ENCODE measurements around the gene DENND4B. TPM values are rescaled to one million over a fixed set of nuclear protein-coding genes. Genes with fewer than 3 reads are reported as not detected.

The DENND4B gene
- total RNA-seq, 4 donors from 2014 or later, result 19.2 to 30.4 (median 26.2) TPM

DNA sequence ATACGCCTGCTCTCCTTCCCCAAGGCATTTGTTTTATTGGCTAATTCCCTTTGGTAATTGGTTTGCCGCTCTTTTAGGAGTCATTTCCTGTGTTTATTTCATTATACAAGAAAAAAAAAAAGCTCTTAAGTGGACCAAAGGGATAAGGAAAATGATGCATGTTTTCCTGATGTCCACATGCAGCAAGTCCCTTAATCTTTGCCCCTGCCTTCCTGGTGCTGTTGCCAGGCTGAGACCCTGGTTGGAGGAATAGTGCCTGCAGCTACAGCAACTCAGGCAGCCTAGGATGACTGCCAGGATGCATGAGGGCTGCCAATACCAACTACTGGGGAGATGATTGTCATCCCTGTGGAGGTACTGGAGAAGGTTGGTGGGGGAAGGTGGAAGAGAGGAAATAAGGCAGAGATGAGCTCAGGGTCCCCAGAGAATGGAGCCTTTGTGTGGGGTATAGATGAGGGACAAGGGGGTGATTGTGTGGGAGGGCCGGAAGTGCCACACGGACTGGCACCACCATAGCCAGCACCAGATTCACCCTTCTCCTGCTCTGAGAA lies 17.7 kb downstream of the DENND4B start:
- Histone ChIP-seq H3K27ac (replicated peaks in 1 of 4) (peak overlapping the region in 3 of 4 donors; percentile 25 to 59 (median 44)), H3K4me1 (peaks cover 5 to 14% (median 7%) of the 10 kb centered on the region in 4 donors), H3K9me3 (no peaks in the 10 kb centered on the region), H3K27me3 (no peaks in the 10 kb centered on the region), H3K4me3 (no peak overlapping the region), H3K36me3 (peaks cover 21 to 51% (median 42%) of the 10 kb centered on the region in 4 donors)
- no peak for DNase-seq (ENCODE audit: extremely low spot score)
- intact Hi-C loops (cut with DNase I), result no loop called here
- TF ChIP-seq POLR2A (IDR thresholded peaks at IDR 0.05; ENCODE audit: low read depth), result no peak
- TF ChIP-seq POLR2AphosphoS5 (IDR thresholded peaks at IDR 0.05), result no peak
- TF ChIP-seq, protein P1, sequence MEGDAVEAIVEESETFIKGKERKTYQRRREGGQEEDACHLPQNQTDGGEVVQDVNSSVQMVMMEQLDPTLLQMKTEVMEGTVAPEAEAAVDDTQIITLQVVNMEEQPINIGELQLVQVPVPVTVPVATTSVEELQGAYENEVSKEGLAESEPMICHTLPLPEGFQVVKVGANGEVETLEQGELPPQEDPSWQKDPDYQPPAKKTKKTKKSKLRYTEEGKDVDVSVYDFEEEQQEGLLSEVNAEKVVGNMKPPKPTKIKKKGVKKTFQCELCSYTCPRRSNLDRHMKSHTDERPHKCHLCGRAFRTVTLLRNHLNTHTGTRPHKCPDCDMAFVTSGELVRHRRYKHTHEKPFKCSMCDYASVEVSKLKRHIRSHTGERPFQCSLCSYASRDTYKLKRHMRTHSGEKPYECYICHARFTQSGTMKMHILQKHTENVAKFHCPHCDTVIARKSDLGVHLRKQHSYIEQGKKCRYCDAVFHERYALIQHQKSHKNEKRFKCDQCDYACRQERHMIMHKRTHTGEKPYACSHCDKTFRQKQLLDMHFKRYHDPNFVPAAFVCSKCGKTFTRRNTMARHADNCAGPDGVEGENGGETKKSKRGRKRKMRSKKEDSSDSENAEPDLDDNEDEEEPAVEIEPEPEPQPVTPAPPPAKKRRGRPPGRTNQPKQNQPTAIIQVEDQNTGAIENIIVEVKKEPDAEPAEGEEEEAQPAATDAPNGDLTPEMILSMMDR (IDR thresholded peaks at IDR 0.05), result no peak
- TF ChIP-seq EP300 (IDR thresholded peaks at IDR 0.05), result no peak
- 68% methylated on average over 4 of the region's 4 CpGs for WGBS

DNA sequence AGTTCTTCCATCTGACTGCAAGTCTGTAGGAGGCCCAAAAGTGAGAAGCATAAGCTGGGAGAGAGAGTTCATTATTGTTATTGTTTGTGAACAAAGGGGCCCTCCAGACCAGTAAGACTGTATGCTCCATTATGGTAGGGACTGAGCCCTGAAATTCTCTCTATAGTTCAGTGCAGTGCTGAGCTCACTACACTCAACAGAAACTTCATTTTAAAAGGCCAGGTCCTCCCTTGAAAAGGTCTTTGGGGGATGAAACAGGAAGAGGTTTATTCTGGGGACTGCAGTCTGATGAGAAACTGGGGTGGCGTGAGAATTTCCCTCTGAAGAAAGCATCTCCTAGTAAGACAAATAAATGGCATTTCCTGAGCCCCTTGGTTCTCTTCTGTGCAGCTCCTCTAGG lies 18.3 kb downstream of the DENND4B start:
- TF ChIP-seq POLR2A (IDR thresholded peaks at IDR 0.05; ENCODE audit: low read depth) (no peak), EP300 (IDR thresholded peaks at IDR 0.05) (no peak), POLR2AphosphoS5 (IDR thresholded peaks at IDR 0.05) (no peak)
- TF ChIP-seq, protein P1 (IDR thresholded peaks at IDR 0.05), result no peak
- H3K4me3 ChIP-seq, result no peak overlapping the region

DNA sequence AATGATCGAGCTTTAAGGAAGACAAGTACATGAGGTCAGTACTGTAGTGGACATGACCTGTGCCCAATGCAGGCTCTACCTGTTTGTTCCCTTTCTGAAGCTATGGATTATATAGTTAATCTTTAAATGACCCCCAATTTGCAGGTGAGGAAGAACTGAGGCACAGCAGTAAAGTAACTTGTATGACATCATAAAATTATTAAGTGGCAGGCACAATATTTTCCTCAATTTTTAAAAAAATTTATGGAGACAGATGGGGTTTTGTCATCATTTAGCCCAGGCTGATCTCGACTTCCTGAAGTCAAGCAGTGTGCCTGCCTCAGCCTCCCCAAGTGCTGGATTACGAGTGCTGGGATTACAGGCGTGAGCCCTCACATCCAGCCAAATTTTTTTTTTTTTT lies 20.1 kb downstream of the DENND4B start:
- no peak for DNase-seq (ENCODE audit: extremely low spot score)
- no peaks in the 10 kb centered on the region for H3K9me3 ChIP-seq
- H3K4me1 ChIP-seq, result peaks cover 14 to 18% (median 17%) of the 10 kb centered on the region in 4 donors
- intact Hi-C loops (cut with DNase I), result no loop called here
- no peaks in the 10 kb centered on the region for H3K27me3 ChIP-seq
- H3K36me3 ChIP-seq, result peaks cover 6 to 26% (median 19%) of the 10 kb centered on the region in 4 donors
- WGBS, result 77% methylated on average over 4 of the region's 4 CpGs
- TF ChIP-seq POLR2AphosphoS5 (IDR thresholded peaks at IDR 0.05) (no peak), POLR2A (IDR thresholded peaks at IDR 0.05; ENCODE audit: low read depth) (no peak), EP300 (IDR thresholded peaks at IDR 0.05) (no peak)
- TF ChIP-seq, protein P1 (IDR thresholded peaks at IDR 0.05), result no peak
- no peak overlapping the region for H3K27ac ChIP-seq (replicated peaks in 1 of 4)
- no peak overlapping the region for H3K4me3 ChIP-seq

More for the DNA sequence above, 18.3 kb downstream of the DENND4B start:
- intact Hi-C loops (cut with DNase I), result no loop called here
- peaks cover 9 to 15% (median 12%) of the 10 kb centered on the region in 4 donors for H3K4me1 ChIP-seq
- H3K27ac ChIP-seq (replicated peaks in 1 of 4), result peak overlapping the region in 3 of 4 donors; percentile 25 to 59 (median 44)
- H3K9me3 ChIP-seq, result no peaks in the 10 kb centered on the region
- DNase-seq (ENCODE audit: extremely low spot score), result no peak
- 81% methylated on average over 1 of the region's 1 CpG for WGBS
- no peaks in the 10 kb centered on the region for H3K27me3 ChIP-seq
- peaks cover 16 to 44% (median 36%) of the 10 kb centered on the region in 4 donors for H3K36me3 ChIP-seq

DNA sequence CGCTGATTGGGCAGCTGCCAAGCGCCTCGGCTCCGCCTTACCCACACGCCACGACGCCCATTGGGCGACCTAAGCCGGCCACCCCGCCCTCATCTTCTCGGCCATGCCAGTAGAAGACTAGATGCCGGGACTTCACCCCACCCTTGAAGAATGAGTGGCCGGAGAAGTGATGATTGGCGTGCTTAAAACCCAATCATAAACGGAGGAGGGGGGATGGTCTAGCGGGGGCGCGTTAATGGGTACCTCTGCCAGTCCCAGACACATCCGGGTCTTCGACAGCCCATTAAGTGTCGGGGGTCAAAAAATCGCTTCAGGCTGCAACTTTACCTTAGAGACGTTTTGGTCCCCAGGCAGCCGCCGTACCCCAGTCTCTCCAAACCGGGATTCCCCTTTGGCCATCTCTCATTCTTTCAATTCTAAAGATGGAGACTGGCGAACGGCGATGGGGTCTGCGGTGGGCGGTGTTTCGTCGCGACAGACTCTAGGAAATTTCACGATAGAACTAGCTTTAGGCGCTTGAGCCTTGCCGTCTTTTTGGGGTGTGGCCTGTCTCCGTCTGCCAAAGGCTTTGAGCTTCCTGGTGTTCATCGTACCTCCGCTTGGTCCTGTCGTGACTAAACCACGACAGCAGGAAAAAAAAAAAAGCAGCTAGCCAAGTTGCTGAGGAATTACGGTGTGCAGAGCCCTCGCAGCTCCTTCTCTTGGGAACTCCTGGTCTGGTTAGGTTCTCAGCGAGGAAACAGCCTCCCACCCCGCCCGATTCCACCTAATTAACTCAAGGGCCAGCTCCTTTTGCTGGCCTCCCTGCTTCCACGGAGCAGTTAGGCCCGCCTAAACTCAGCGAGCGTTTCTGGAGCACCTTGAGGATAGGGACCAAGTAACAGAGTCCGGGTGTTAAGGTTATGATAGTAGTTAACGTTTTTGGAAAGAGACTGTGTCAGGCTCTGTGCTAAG lies 23.3 kb downstream of the DENND4B start, which contains the start of gene GATAD2B:
Gene GATAD2B (minus strand): TSS at position 1 of the 954 bp plus-strand sequence. CDS start 94,625 bp downstream, outside the sequence.
- WGBS, result 0% methylated on average over 53 of the region's 53 CpGs
- TF ChIP-seq POLR2A (IDR thresholded peaks at IDR 0.05; ENCODE audit: low read depth), result no peak
- TF ChIP-seq, protein P1 (IDR thresholded peaks at IDR 0.05), result no peak
- TF ChIP-seq POLR2AphosphoS5 (IDR thresholded peaks at IDR 0.05), result peak; percentile 79 to 82
- Histone ChIP-seq H3K9me3 (no peaks in the 10 kb centered on the region), H3K4me3 (peak within 1 kb of the TSS; percentile 93 to 99 (median 97)), H3K27me3 (no peaks in the 10 kb centered on the region), H3K27ac (replicated peaks in 1 of 4) (peak within 1 kb of the TSS; percentile 95 to 99 (median 98)), H3K4me1 (peaks cover 35 to 49% (median 44%) of the 10 kb centered on the region in 4 donors), H3K36me3 (peaks cover 0 to 5% (median 0%) of the 10 kb centered on the region in 4 donors)
- DNase-seq (ENCODE audit: extremely low spot score), result peak; percentile 100
- intact Hi-C loops (cut with DNase I), result loop anchor here (5.0 kb wide), 2 partner anchors 54 to 126 kb away; partner anchors contain the start of gene JTB
